Suppressor macrophage treated with lipopolysaccharide for 1 hour (primary cell): Measurements from ENCODE around the gene RBM38.

Experiments used
- DNase-seq, 3 donors: peaks; one replicate each; pipeline ENCODE4 v3.0.0-alpha.2; 2020 to 2022

Gene RBM38

GRCh38 chr20:57404006-57404405, 12.8 kb downstream of the RBM38 start:
- no peak for DNase-seq

GRCh38 chr20:57404419-57405072, 13.3 kb downstream of the RBM38 start:
- DNase-seq, result no peak

GRCh38 chr20:57405236-57406016, 14.2 kb downstream of the RBM38 start:
- no peak for DNase-seq

- no peak for DNase-seq
Observed at GRCh38 chr20:57407541-57407956, 16.4 kb downstream of the RBM38 start.

- DNase-seq, result no peak
Observed at GRCh38 chr20:57408131-57408530, 16.9 kb downstream of the RBM38 start.

GRCh38 chr20:57408536-57409233, 17.5 kb downstream of the RBM38 start:
- no peak for DNase-seq

- no peak for DNase-seq
Observed at GRCh38 chr20:57409316-57409671, 18.1 kb downstream of the RBM38 start.

GRCh38 chr20:57409672-57410397, 18.6 kb downstream of the RBM38 start:
- DNase-seq, result no peak

GRCh38 chr20:57410398-57410920, 19.3 kb downstream of the RBM38 start:
- no peak for DNase-seq

- no peak for DNase-seq
Observed at GRCh38 chr20:57410924-57411323, 19.7 kb downstream of the RBM38 start.

GRCh38 chr20:57411406-57412283, 20.4 kb downstream of the RBM38 start:
- DNase-seq, result no peak

GRCh38 chr20:57412347-57413029, 21.3 kb downstream of the RBM38 start:
- DNase-seq, result no peak

- DNase-seq, result no peak
Observed at GRCh38 chr20:57413986-57414385, 22.8 kb downstream of the RBM38 start.

GRCh38 chr20:57414867-57415592, 23.8 kb downstream of the RBM38 start:
- no peak for DNase-seq

- DNase-seq, result no peak
Observed at GRCh38 chr20:57415771-57416170, 24.6 kb downstream of the RBM38 start.

GRCh38 chr20:57416296-57417022, 25.3 kb downstream of the RBM38 start:
- no peak for DNase-seq

GRCh38 chr20:57417051-57417689, 26.0 kb downstream of the RBM38 start:
- DNase-seq, result no peak

- no peak for DNase-seq
Observed at GRCh38 chr20:57417830-57418780, 26.9 kb downstream of the RBM38 start.
